HPDE6-E6E7 (cell line): Measurements from ENCODE around the gene FYN.

Experiments used
- DNase-seq: peaks from one replicate; pipeline ENCODE4 v3.0.0; 2011; ENCODE audit warnings: missing footprints; ENCODE audit errors: extremely low spot score

The FYN gene

GRCh38 chr6:111831408-111831807, 41.8 kb downstream of the FYN start:
- no peak for DNase-seq

GRCh38 chr6:111829998-111830397, 43.3 kb downstream of the FYN start:
- DNase-seq = no peak

- DNase-seq = no peak
Measured at GRCh38 chr6:111829581-111829980, 43.7 kb downstream of the FYN start.

GRCh38 chr6:111828809-111829208, 44.4 kb downstream of the FYN start:
- no peak for DNase-seq

- DNase-seq = no peak
Measured at GRCh38 chr6:111825439-111826086, 47.7 kb downstream of the FYN start.

GRCh38 chr6:111824608-111825337, 48.5 kb downstream of the FYN start:
- no peak for DNase-seq

- no peak for DNase-seq
Measured at GRCh38 chr6:111823831-111824607, 49.2 kb downstream of the FYN start.

- DNase-seq = no peak
Measured at GRCh38 chr6:111823012-111823411, 50.2 kb downstream of the FYN start.

GRCh38 chr6:111819458-111819857, 53.8 kb downstream of the FYN start:
- DNase-seq = no peak

GRCh38 chr6:111818539-111819226, 54.6 kb downstream of the FYN start:
- DNase-seq = no peak

GRCh38 chr6:111817451-111818120, 55.7 kb downstream of the FYN start:
- no peak for DNase-seq

- no peak for DNase-seq
Measured at GRCh38 chr6:111813677-111814310, 59.5 kb downstream of the FYN start.

GRCh38 chr6:111813237-111813636, 60.0 kb downstream of the FYN start:
- no peak for DNase-seq

GRCh38 chr6:111812060-111813038, 60.9 kb downstream of the FYN start:
- peak; percentile 19 for DNase-seq

GRCh38 chr6:111810294-111811131, 62.7 kb downstream of the FYN start:
- DNase-seq = no peak

- DNase-seq = no peak
Measured at GRCh38 chr6:111809766-111810165, 63.5 kb downstream of the FYN start.

- no peak for DNase-seq
Measured at GRCh38 chr6:111809264-111809663, 64.0 kb downstream of the FYN start.

- DNase-seq = no peak
Measured at GRCh38 chr6:111808493-111808892, 64.8 kb downstream of the FYN start.
